SK-N-SH (cell line): Measurements from ENCODE around the gene VPS8. TPM values are rescaled to one million over a fixed set of nuclear protein-coding genes. Genes with fewer than 3 reads are reported as not detected.

ENCODE experiments used
- CTCF ChIA-PET: fragments of 300-600, 350-600 bp; formaldehyde crosslinking; extraction: SDS; loops from one replicate; lab custom pipeline; 2021; lab: Yijun Ruan, JAX
- POLR2A ChIA-PET: fragments of 350-600 bp; sonication (Branson Sonifier 250); formaldehyde crosslinking; extraction: SDS; loops from one replicate; lab custom pipeline; 2020; ENCODE audit warnings: antibody characterized with exemption, inconsistent platforms; lab: Yijun Ruan, JAX
- DNase-seq: peaks from one replicate; pipeline ENCODE4 v3.0.0; 2012
- H2AFZ ChIP-seq: fragments of 200-600 bp; sonication (generic); 2 replicates; pipeline ENCODE4 v1.8.1; 2016; ENCODE audit warnings: antibody characterized with exemption, mild to moderate bottlenecking, low read depth
- H3F3A ChIP-seq: fragments of 200-600 bp; sonication (generic); replicated peaks from 2 replicates; pipeline ENCODE3; 2016; ENCODE audit warnings: antibody characterized with exemption, mild to moderate bottlenecking; ENCODE audit not compliant: insufficient read depth
- H3K27ac ChIP-seq, 2 experiments: fragments of 200-500 bp in 1 of 2; fragments of 200-600 bp in 1 of 2; sonication (Bioruptor generic) in 1 of 2; sonication (generic), shearing (Covaris generic) in 1 of 2; 2 replicates each; pipeline versions ENCODE4 v1.5.1 to v1.6.1; 2014 to 2016; ENCODE audit warnings: low read depth in 2 of 2, inconsistent platforms in 1 of 2, low read length in 1 of 2, mild to moderate bottlenecking in 1 of 2, mixed read lengths in 1 of 2
- H3K27me3 ChIP-seq: fragments of 200-600 bp; sonication (generic), shearing (Covaris generic); 2 replicates; pipeline ENCODE4 v1.6.1; 2016; ENCODE audit warnings: mixed run types; ENCODE audit not compliant: insufficient read depth
- H3K36me3 ChIP-seq, 2 experiments: fragments of 200-500 bp in 1 of 2; fragments of 200-600 bp in 1 of 2; sonication (Bioruptor generic) in 1 of 2; sonication (generic) in 1 of 2; replicated peaks in 1 of 2; 2 replicates each; pipeline versions ENCODE3 to v1.5.1; 2014 to 2016; ENCODE audit warnings: low read length in 1 of 2, mild to moderate bottlenecking in 1 of 2; ENCODE audit not compliant: insufficient read depth in 2 of 2, control insufficient read depth in 1 of 2
- H3K4me1 ChIP-seq, 2 experiments: fragments of 200-500 bp in 1 of 2; fragments of 200-600 bp in 1 of 2; sonication (Bioruptor generic) in 1 of 2; sonication (generic), shearing (Covaris generic) in 1 of 2; 2 replicates each; pipeline versions ENCODE4 v1.5.1 to v1.6.1; 2014 to 2016; ENCODE audit warnings: low read depth in 1 of 2, low read length in 1 of 2, mixed run types in 1 of 2; ENCODE audit not compliant: insufficient read depth in 2 of 2, control insufficient read depth in 1 of 2
- H3K4me2 ChIP-seq: fragments of 200-600 bp; sonication (generic), shearing (Covaris generic); 2 replicates; pipeline ENCODE4 v1.6.1; 2017; ENCODE audit warnings: mixed run types
- H3K4me3 ChIP-seq, 2 experiments: fragments of 200-500 bp in 1 of 2; fragments of 200-600 bp in 1 of 2; sonication (Bioruptor generic) in 1 of 2; sonication (generic), shearing (Covaris generic) in 1 of 2; 2 replicates each; pipeline versions ENCODE4 v1.5.1 to v1.8.1; 2014 to 2016; ENCODE audit warnings: low read depth in 2 of 2, inconsistent platforms in 1 of 2, low read length in 1 of 2, mild to moderate bottlenecking in 1 of 2, mixed read lengths in 1 of 2, moderate library complexity in 1 of 2
- H3K79me2 ChIP-seq: fragments of 200-600 bp; sonication (generic); 2 replicates; pipeline ENCODE4 v1.8.1; 2017; ENCODE audit warnings: mild to moderate bottlenecking; ENCODE audit not compliant: insufficient read depth
- H3K9ac ChIP-seq: fragments of 200-600 bp; sonication (generic); 2 replicates; pipeline ENCODE4 v1.6.1; 2017; ENCODE audit warnings: mixed run types
- H3K9me2 ChIP-seq: fragments of 200-600 bp; sonication (generic); 2 replicates; pipeline ENCODE4 v1.6.1; 2017; ENCODE audit warnings: mixed run types
- H3K9me3 ChIP-seq: fragments of 200-600 bp; sonication (generic); 2 replicates; pipeline ENCODE4 v1.6.1; 2017; ENCODE audit warnings: mixed run types, mild to moderate bottlenecking, moderate library complexity
- H4K20me1 ChIP-seq: fragments of 200-600 bp; sonication (generic); 2 replicates; pipeline ENCODE4 v1.6.1; 2017; ENCODE audit warnings: mild to moderate bottlenecking, mixed run types; ENCODE audit not compliant: insufficient read depth
- ELF1 ChIP-seq: IDR thresholded peaks from 2 replicates; pipeline ENCODE4 v1.4.0; 2012
- FOSL2 ChIP-seq: IDR thresholded peaks from 2 replicates; pipeline ENCODE4 v1.4.0; 2012; ENCODE audit warnings: low read depth, mild to moderate bottlenecking, moderate library complexity, borderline replicate concordance
- GATA2 ChIP-seq: sonication (generic); formaldehyde crosslinking; IDR thresholded peaks from 2 replicates; pipeline ENCODE4 v1.5.0; 2020; ENCODE audit warnings: mild to moderate bottlenecking, missing genetic modification reagents
- NRF1 ChIP-seq: IDR thresholded peaks from 2 replicates; pipeline ENCODE4 v1.6.1; 2012; ENCODE audit warnings: low read depth, mild to moderate bottlenecking, low read length
- POLR2AphosphoS5 ChIP-seq: IDR thresholded peaks from 2 replicates; pipeline ENCODE4 v1.6.1; 2012; ENCODE audit warnings: low read depth, low read length
- RAD21 ChIP-seq: IDR thresholded peaks from 2 replicates; pipeline ENCODE4 v1.6.1; 2012; ENCODE audit warnings: mild to moderate bottlenecking, low read length
- RCOR1 ChIP-seq: fragments of 150-350 bp; IDR thresholded peaks from 2 replicates; pipeline ENCODE4 v1.6.1; 2017; ENCODE audit warnings: antibody characterized with exemption, low read length
- RFX5 ChIP-seq: IDR thresholded peaks from 2 replicates; pipeline ENCODE4 v1.6.1; 2012; ENCODE audit warnings: mild to moderate bottlenecking, improper control_type of control experiment, low read length
- RXRA ChIP-seq: IDR thresholded peaks from 2 replicates; pipeline ENCODE4 v1.4.0; 2012; ENCODE audit warnings: low read depth, mild to moderate bottlenecking, borderline replicate concordance
- SIN3A ChIP-seq: IDR thresholded peaks from 2 replicates; pipeline ENCODE4 v1.6.1; 2012; ENCODE audit warnings: low read depth, mild to moderate bottlenecking, low read length, moderate library complexity, borderline replicate concordance
- TAF1 ChIP-seq: IDR thresholded peaks from 2 replicates; pipeline ENCODE4 v1.6.1; 2012; ENCODE audit warnings: low read depth, mild to moderate bottlenecking, low read length, moderate library complexity, borderline replicate concordance
- TEAD4 ChIP-seq: IDR thresholded peaks from 2 replicates; pipeline ENCODE4 v1.4.0; 2012; ENCODE audit warnings: mild to moderate bottlenecking, borderline replicate concordance; ENCODE audit not compliant: insufficient read depth
- WGBS: methylation state at CpG from one replicate; pipeline ENCODE4 v1.1.6; 2017; ENCODE audit warnings: low lambda C conversion rate; 5-methylcytosine and 5-hydroxymethylcytosine counted together
- polyA plus RNA-seq, 3 experiments: library from polyadenylated mRNA; depleted of rRNA; stranded (reverse); fragments of >200 nt; gene quantifications; 2 replicates each; pipeline ENCODE4 v1.2.3, GENCODE V29; 2012
- TF ChIP-seq, protein P1 (sequence below): fragments of 200-600 bp; sonication (generic); IDR thresholded peaks from 2 replicates; pipeline ENCODE4 v1.6.1; 2017; ENCODE audit warnings: antibody characterized with exemption, mild to moderate bottlenecking, moderate library complexity
- TF ChIP-seq, protein P2 (sequence below): fragments of 150-350 bp; IDR thresholded peaks from 2 replicates; pipeline ENCODE4 v1.6.1; 2017; ENCODE audit warnings: antibody characterized with exemption, low read length, low read depth, borderline replicate concordance
- TF ChIP-seq, protein P3 (sequence below): IDR thresholded peaks from 2 replicates; pipeline ENCODE4 v1.6.1; 2012; ENCODE audit warnings: mild to moderate bottlenecking, low read depth, low read length, moderate library complexity
- TF ChIP-seq, protein P4 (sequence below): IDR thresholded peaks from 2 replicates; pipeline ENCODE4 v1.4.0; 2012; ENCODE audit warnings: low read depth

VPS8 gene
- polyA plus RNA-seq, 1 of the 3 experiments (the other 2 are of a cell fraction) = 12.8 TPM

DNA sequence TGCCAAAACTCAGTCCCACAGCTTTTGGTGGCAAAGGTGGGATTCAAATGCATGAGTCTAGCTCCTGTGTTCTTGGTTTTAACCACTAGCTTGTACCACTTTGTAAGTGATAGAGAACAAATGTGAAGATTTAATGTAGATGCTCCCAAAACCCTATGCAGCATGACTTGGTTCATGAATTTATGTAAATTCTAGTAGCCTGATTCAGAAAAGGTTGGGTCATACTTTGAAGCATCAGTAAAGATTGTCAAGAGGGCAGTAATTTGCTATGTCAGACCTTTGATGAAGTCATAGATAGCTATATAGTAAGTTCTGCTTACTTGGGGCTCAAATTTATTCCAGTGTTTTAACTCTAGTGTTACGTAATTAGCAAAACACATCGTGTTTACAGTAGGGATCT, 75.6 kb downstream of the VPS8 start (continued):
- TF ChIP-seq, protein P1, sequence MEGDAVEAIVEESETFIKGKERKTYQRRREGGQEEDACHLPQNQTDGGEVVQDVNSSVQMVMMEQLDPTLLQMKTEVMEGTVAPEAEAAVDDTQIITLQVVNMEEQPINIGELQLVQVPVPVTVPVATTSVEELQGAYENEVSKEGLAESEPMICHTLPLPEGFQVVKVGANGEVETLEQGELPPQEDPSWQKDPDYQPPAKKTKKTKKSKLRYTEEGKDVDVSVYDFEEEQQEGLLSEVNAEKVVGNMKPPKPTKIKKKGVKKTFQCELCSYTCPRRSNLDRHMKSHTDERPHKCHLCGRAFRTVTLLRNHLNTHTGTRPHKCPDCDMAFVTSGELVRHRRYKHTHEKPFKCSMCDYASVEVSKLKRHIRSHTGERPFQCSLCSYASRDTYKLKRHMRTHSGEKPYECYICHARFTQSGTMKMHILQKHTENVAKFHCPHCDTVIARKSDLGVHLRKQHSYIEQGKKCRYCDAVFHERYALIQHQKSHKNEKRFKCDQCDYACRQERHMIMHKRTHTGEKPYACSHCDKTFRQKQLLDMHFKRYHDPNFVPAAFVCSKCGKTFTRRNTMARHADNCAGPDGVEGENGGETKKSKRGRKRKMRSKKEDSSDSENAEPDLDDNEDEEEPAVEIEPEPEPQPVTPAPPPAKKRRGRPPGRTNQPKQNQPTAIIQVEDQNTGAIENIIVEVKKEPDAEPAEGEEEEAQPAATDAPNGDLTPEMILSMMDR = no peak
- TF ChIP-seq NRF1 (no peak), ELF1 (no peak)

DNA sequence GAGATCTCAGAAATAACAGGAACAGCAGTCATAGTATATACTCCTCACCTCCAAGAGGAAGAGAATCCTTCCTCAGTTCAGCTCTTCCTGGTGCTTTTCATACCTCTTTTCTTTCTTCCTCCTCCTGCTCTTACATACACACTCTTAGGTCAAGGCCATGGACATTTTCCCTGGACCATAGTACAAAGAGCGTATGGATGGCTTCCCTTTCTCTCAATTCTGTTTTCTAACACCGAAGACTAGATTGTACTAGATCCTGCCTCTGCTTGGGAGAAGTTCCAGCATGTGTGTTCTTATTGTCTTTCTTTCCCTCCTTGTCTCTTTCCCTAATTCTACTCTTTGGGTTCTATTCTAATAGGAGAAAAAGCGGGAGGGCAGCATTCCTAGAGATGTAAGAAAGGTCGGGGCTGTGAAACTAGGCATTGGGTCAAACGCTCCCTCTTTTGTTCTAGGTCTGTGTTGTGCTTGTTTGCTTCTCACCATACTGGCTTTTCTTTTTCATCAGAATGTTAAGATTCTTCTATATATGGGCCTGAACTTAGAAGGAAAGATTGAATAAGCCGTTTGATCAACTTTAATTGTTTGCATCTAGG, 77.4 kb downstream of the VPS8 start:
- Histone ChIP-seq H3K9me2 (no peaks in the 10 kb centered on the region), H3K79me2 (no peaks in the 10 kb centered on the region), H3F3A (no peaks in the 10 kb centered on the region), H3K9me3 (no peaks in the 10 kb centered on the region), H3K36me3 (peaks cover 25 to 36% of the 10 kb centered on the region in 2 experiments), H3K4me1 (peaks cover 0 to 2% of the 10 kb centered on the region in 2 experiments; a peak in 2 of 4 replicates), H3K27ac (no peak overlapping the region), H2AFZ (no peak overlapping the region), H3K27me3 (no peaks in the 10 kb centered on the region), H4K20me1 (no peaks in the 10 kb centered on the region), H3K4me3 (no peak overlapping the region), H3K4me2 (no peak overlapping the region), H3K9ac (no peak overlapping the region)
- 96% methylated on average over 6 of the region's 6 CpGs for WGBS
- TF ChIP-seq POLR2AphosphoS5 = no peak
- POLR2A ChIA-PET = no interaction called here
- CTCF ChIA-PET = interaction anchor here (1.2 kb wide), 1 partner anchor 15 kb away, joined by 3 read pairs; no protein-coding TSS in a partner anchor
- DNase-seq = no peak

DNA sequence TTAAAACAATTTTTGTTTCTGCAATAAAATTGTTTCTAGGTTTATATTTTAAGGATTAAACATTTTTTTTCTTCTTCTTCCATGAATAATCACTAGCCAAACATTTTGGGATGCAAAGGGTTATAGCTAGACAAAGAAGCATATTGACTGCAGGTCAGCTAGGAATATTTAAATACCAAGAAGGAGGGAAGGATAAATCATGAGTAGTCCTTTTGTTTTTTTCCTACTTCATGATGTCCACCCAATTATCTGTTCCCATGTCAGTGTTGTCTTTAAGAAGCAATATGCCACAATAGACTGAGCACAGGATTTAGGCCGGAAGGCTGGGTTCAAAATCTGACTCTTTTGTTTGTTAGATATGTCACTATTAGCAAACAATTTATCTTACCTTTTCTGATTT, 82.1 kb downstream of the VPS8 start:
- H3K36me3 ChIP-seq = peaks cover 22 to 29% of the 10 kb centered on the region in 2 experiments
- H3K27ac ChIP-seq = no peak overlapping the region
- H3K4me2 ChIP-seq = no peak overlapping the region
- no peak overlapping the region for H3K9ac ChIP-seq
- CTCF ChIA-PET = no interaction called here
- peaks cover 5% of the 10 kb centered on the region for H3F3A ChIP-seq
- H3K9me2 ChIP-seq = no peaks in the 10 kb centered on the region
- POLR2A ChIA-PET = no interaction called here
- H3K79me2 ChIP-seq = no peaks in the 10 kb centered on the region
- H4K20me1 ChIP-seq = no peaks in the 10 kb centered on the region
- 100% methylated on average over 1 of the region's 1 CpG for WGBS
- H3K27me3 ChIP-seq = no peaks in the 10 kb centered on the region
- peaks cover 0 to 2% of the 10 kb centered on the region in 2 experiments; a peak in 2 of 4 replicates for H3K4me1 ChIP-seq
- no peak for DNase-seq
- no peak overlapping the region for H2AFZ ChIP-seq
- no peak overlapping the region for H3K4me3 ChIP-seq
- H3K9me3 ChIP-seq = no peaks in the 10 kb centered on the region
- TF ChIP-seq GATA2 (CRISPR knock-in tag) (no peak), SIN3A (no peak), NRF1 (no peak), TAF1 (no peak), TEAD4 (no peak), ELF1 (no peak), FOSL2 (no peak), RAD21 (no peak), RCOR1 (no peak), RXRA (no peak), RFX5 (no peak)
- TF ChIP-seq, protein P2, sequence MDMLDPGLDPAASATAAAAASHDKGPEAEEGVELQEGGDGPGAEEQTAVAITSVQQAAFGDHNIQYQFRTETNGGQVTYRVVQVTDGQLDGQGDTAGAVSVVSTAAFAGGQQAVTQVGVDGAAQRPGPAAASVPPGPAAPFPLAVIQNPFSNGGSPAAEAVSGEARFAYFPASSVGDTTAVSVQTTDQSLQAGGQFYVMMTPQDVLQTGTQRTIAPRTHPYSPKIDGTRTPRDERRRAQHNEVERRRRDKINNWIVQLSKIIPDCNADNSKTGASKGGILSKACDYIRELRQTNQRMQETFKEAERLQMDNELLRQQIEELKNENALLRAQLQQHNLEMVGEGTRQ = no peak
- TF ChIP-seq, protein P3, sequence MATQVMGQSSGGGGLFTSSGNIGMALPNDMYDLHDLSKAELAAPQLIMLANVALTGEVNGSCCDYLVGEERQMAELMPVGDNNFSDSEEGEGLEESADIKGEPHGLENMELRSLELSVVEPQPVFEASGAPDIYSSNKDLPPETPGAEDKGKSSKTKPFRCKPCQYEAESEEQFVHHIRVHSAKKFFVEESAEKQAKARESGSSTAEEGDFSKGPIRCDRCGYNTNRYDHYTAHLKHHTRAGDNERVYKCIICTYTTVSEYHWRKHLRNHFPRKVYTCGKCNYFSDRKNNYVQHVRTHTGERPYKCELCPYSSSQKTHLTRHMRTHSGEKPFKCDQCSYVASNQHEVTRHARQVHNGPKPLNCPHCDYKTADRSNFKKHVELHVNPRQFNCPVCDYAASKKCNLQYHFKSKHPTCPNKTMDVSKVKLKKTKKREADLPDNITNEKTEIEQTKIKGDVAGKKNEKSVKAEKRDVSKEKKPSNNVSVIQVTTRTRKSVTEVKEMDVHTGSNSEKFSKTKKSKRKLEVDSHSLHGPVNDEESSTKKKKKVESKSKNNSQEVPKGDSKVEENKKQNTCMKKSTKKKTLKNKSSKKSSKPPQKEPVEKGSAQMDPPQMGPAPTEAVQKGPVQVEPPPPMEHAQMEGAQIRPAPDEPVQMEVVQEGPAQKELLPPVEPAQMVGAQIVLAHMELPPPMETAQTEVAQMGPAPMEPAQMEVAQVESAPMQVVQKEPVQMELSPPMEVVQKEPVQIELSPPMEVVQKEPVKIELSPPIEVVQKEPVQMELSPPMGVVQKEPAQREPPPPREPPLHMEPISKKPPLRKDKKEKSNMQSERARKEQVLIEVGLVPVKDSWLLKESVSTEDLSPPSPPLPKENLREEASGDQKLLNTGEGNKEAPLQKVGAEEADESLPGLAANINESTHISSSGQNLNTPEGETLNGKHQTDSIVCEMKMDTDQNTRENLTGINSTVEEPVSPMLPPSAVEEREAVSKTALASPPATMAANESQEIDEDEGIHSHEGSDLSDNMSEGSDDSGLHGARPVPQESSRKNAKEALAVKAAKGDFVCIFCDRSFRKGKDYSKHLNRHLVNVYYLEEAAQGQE = no peak
- TF ChIP-seq, protein P4, sequence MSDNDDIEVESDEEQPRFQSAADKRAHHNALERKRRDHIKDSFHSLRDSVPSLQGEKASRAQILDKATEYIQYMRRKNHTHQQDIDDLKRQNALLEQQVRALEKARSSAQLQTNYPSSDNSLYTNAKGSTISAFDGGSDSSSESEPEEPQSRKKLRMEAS = no peak
- TF ChIP-seq, protein P1 = no peak
